GM12891 (cell line): Measurements from ENCODE around the gene TIAL1.

Source experiments
- PAX5 ChIP-seq: IDR thresholded peaks from 2 replicates; pipeline ENCODE4 v1.6.1; 2011; ENCODE audit warnings: low read length, moderate library complexity, mild to moderate bottlenecking; ENCODE audit not compliant: insufficient read depth, severe bottlenecking
- POLR2A ChIP-seq: IDR thresholded peaks from 2 replicates; pipeline ENCODE4 v1.6.1; 2011; ENCODE audit warnings: low read depth, low read length, control low read depth
- POLR2AphosphoS5 ChIP-seq: IDR thresholded peaks from 2 replicates; pipeline ENCODE4 v1.6.1; 2011; ENCODE audit warnings: low read depth, low read length, control low read depth
- POU2F2 ChIP-seq: IDR thresholded peaks from 2 replicates; pipeline ENCODE4 v1.6.1; 2011; ENCODE audit warnings: low read depth, mild to moderate bottlenecking, control low read depth, low read length, moderate library complexity
- SPI1 ChIP-seq: IDR thresholded peaks from 2 replicates; pipeline ENCODE4 v1.6.1; 2011; ENCODE audit warnings: low read depth, low read length, control low read depth
- TAF1 ChIP-seq: IDR thresholded peaks from 2 replicates; pipeline ENCODE4 v1.6.1; 2011; ENCODE audit warnings: low read depth, low read length, control low read depth

GRCh38 chr10:119542357-119542987 lies 54.3 kb downstream of the TIAL1 start, which contains the start of gene RGS10:
- TF ChIP-seq POLR2A (0 out of 2 replicates have a peak, but pooled peaks have one; percentile 21), TAF1 (0 out of 2 replicates have a peak, but pooled peaks have one; percentile 41), POLR2AphosphoS5 (no peak), PAX5 (no peak), SPI1 (0 out of 2 replicates have a peak, but pooled peaks have one; percentile 6), POU2F2 (no peak)
